H1 (cell line): ENCODE results near the gene AHRR. TPM values are rescaled to one million over a fixed set of nuclear protein-coding genes. Genes with fewer than 3 reads are reported as not detected.
"Not testable (repeated sequence)": the region's sequence is repeated elsewhere in the genome, so short reads cannot be mapped to it uniquely, and the experiment has no call there.

Experiments used
- CTCF ChIA-PET: fragments of 300-600 bp; sonication (Branson Sonifier 250); formaldehyde crosslinking; loops from one replicate; lab custom pipeline; 2021; ENCODE audit not compliant: partially characterized antibody; lab: Charles Lee
- POLR2A ChIA-PET: fragments of 300-600 bp; sonication (Branson Sonifier 250); formaldehyde crosslinking; loops from one replicate; lab custom pipeline; 2021; ENCODE audit warnings: inconsistent platforms; ENCODE audit not compliant: partially characterized antibody; lab: Charles Lee
- DNase-seq, 2 experiments: peaks; one replicate each; pipeline versions ENCODE4 v3.0.0 to v3.0.0-alpha.2; 2010 to 2022; ENCODE audit warnings: low spot score in 2 of 2, low read depth in 1 of 2, mixed read lengths in 1 of 2
- FAIRE-seq: peaks from 2 replicates; lab custom pipeline; 2011; peaks lifted over from hg19 to GRCh38; lab: Jason Lieb, UNC
- H2AFZ ChIP-seq: 2 replicates; pipeline ENCODE4 v1.8.1; 2012; ENCODE audit warnings: low read length, inconsistent platforms
- H2AK5ac ChIP-seq: 2 replicates; pipeline ENCODE4 v1.6.1; 2013; ENCODE audit warnings: low read depth, low read length
- H2BK120ac ChIP-seq: replicated peaks from 2 replicates; pipeline ENCODE3; 2013; ENCODE audit warnings: low read depth, low read length, inconsistent platforms
- H2BK12ac ChIP-seq: 2 replicates; pipeline ENCODE4 v1.6.1; 2013; ENCODE audit warnings: low read depth, low read length
- H2BK15ac ChIP-seq: 2 replicates; pipeline ENCODE4 v1.6.1; 2013; ENCODE audit warnings: low read length
- H2BK20ac ChIP-seq: 2 replicates; pipeline ENCODE4 v1.6.1; 2013; ENCODE audit warnings: low read length
- H2BK5ac ChIP-seq: 2 replicates; pipeline ENCODE4 v1.6.1; 2013; ENCODE audit warnings: low read depth, low read length
- H3K14ac ChIP-seq: 2 replicates; pipeline ENCODE4 v1.6.1; 2013; ENCODE audit warnings: inconsistent platforms; ENCODE audit not compliant: insufficient read length
- H3K18ac ChIP-seq: 2 replicates; pipeline ENCODE4 v1.6.1; 2013; ENCODE audit warnings: low read length; ENCODE audit errors: extremely low read depth
- H3K23ac ChIP-seq: 2 replicates; pipeline ENCODE4 v1.6.1; 2013; ENCODE audit warnings: inconsistent platforms; ENCODE audit not compliant: insufficient read length
- H3K23me2 ChIP-seq: 2 replicates; pipeline ENCODE4 v1.6.1; 2013; ENCODE audit warnings: low read depth, low read length
- H3K27ac ChIP-seq: 2 replicates; pipeline ENCODE4 v1.6.1; 2011; ENCODE audit warnings: low read depth, low read length, inconsistent platforms
- H3K27me3 ChIP-seq, 4 experiments: replicated peaks in 1 of 4; 1 replicate in 1 of 4; 2 replicates in 3 of 4; pipeline versions ENCODE4 v1.6.1 to v1.8.1; 2011 to 2013; ENCODE audit warnings: low read length in 3 of 4, mild to moderate bottlenecking in 3 of 4, inconsistent platforms in 2 of 4, mixed read lengths in 2 of 4, moderate library complexity in 1 of 4; ENCODE audit not compliant: control insufficient read depth in 3 of 4, insufficient read depth in 3 of 4; ENCODE audit errors: extremely low read depth in 1 of 4
- H3K36me3 ChIP-seq, 4 experiments: 2 replicates each; pipeline versions ENCODE4 v1.6.1 to v1.8.1; 2011 to 2013; ENCODE audit warnings: mild to moderate bottlenecking in 4 of 4, low read length in 3 of 4, moderate library complexity in 2 of 4, control low read depth in 1 of 4, inconsistent platforms in 1 of 4; ENCODE audit not compliant: insufficient read depth in 4 of 4, control insufficient read depth in 2 of 4
- H3K4ac ChIP-seq: replicated peaks from 2 replicates; pipeline ENCODE3; 2013; ENCODE audit warnings: low read length, low read depth, mixed read lengths, inconsistent platforms; ENCODE audit not compliant: insufficient read length
- H3K4me1 ChIP-seq, 4 experiments: replicated peaks in 1 of 4; 1 replicate in 1 of 4; 2 replicates in 3 of 4; pipeline versions ENCODE4 v1.6.1 to v1.8.1; 2011 to 2013; ENCODE audit warnings: low read length in 3 of 4, inconsistent platforms in 2 of 4, mixed read lengths in 1 of 4; ENCODE audit not compliant: insufficient read depth in 4 of 4, control insufficient read depth in 3 of 4
- H3K4me2 ChIP-seq, 2 experiments: 2 replicates each; pipeline versions ENCODE4 v1.6.1 to v1.8.1; 2011 to 2013; ENCODE audit warnings: low read depth in 2 of 2, low read length in 2 of 2, control low read depth in 1 of 2, inconsistent platforms in 1 of 2, mild to moderate bottlenecking in 1 of 2; ENCODE audit not compliant: insufficient read depth in 1 of 2
- H3K4me3 ChIP-seq, 4 experiments: fragments of 200-600, 300-600 bp in 1 of 4; sonication (generic), shearing (Covaris generic), sonication (Bioruptor Twin) in 1 of 4; 2 replicates each; pipeline versions ENCODE4 v1.5.1 to v1.8.1; 2011 to 2016; ENCODE audit warnings: low read length in 4 of 4, low read depth in 3 of 4, control low read depth in 2 of 4, inconsistent platforms in 2 of 4, mild to moderate bottlenecking in 2 of 4, mixed read lengths in 1 of 4, moderate library complexity in 1 of 4; ENCODE audit not compliant: insufficient read depth in 2 of 4; ENCODE audit errors: extremely low read depth in 1 of 4
- H3K56ac ChIP-seq: replicated peaks from 2 replicates; pipeline ENCODE3; 2013; ENCODE audit warnings: low read depth, mild to moderate bottlenecking, mixed read lengths, low read length, inconsistent platforms; ENCODE audit not compliant: insufficient read length
- H3K79me1 ChIP-seq: 2 replicates; pipeline ENCODE4 v1.6.1; 2013; ENCODE audit warnings: low read depth, low read length, control low read depth
- H3K79me2 ChIP-seq, 2 experiments: 2 replicates each; pipeline versions ENCODE4 v1.6.1 to v1.8.1; 2012 to 2013; ENCODE audit warnings: low read length in 2 of 2, mild to moderate bottlenecking in 2 of 2, inconsistent platforms in 1 of 2; ENCODE audit not compliant: insufficient read depth in 2 of 2, control insufficient read depth in 1 of 2
- H3K9ac ChIP-seq, 4 experiments: replicated peaks in 1 of 4; 1 replicate in 1 of 4; 2 replicates in 3 of 4; pipeline versions ENCODE4 v1.6.1 to v1.8.1; 2011 to 2013; ENCODE audit warnings: low read depth in 3 of 4, low read length in 3 of 4, control low read depth in 2 of 4, mild to moderate bottlenecking in 2 of 4, moderate library complexity in 2 of 4, inconsistent platforms in 1 of 4; ENCODE audit errors: extremely low read depth in 1 of 4
- H3K9me3 ChIP-seq, 2 experiments: 2 replicates each; pipeline versions ENCODE4 v1.6.1 to v1.8.1; 2012 to 2013; ENCODE audit warnings: mild to moderate bottlenecking in 2 of 2, moderate library complexity in 2 of 2, control low read depth in 1 of 2, inconsistent platforms in 1 of 2, low read depth in 1 of 2, low read length in 1 of 2, mixed read lengths in 1 of 2; ENCODE audit not compliant: insufficient read depth in 2 of 2
- H4K20me1 ChIP-seq, 2 experiments: replicated peaks in 1 of 2; 2 replicates each; pipeline versions ENCODE3 to v1.8.1; 2011 to 2013; ENCODE audit warnings: inconsistent platforms in 2 of 2, low read length in 2 of 2, mild to moderate bottlenecking in 1 of 2; ENCODE audit not compliant: insufficient read depth in 2 of 2, control insufficient read depth in 1 of 2
- H4K5ac ChIP-seq: 2 replicates; pipeline ENCODE4 v1.6.1; 2013; ENCODE audit warnings: low read length, low read depth, mixed read lengths, inconsistent platforms; ENCODE audit not compliant: insufficient read length
- H4K8ac ChIP-seq: 2 replicates; pipeline ENCODE4 v1.8.0; 2013; ENCODE audit warnings: mild to moderate bottlenecking, moderate library complexity, low read length, inconsistent platforms; ENCODE audit not compliant: insufficient read depth; ENCODE audit errors: extremely low read depth
- H4K91ac ChIP-seq: replicated peaks from 2 replicates; pipeline ENCODE3; 2013; ENCODE audit warnings: low read length, mixed read lengths, inconsistent platforms; ENCODE audit not compliant: insufficient read length
- WGBS, 2 experiments: shearing (Covaris generic) in 1 of 2; methylation state at CpG; one replicate each; pipeline versions ENCODE4 v1.1.6 to v1.1.7; 2013 to 2015; ENCODE audit warnings: low lambda C conversion rate in 2 of 2, mixed read lengths in 2 of 2, inconsistent platforms in 1 of 2, low coverage in 1 of 2, missing lambda C conversion rate in 1 of 2; ENCODE audit not compliant: insufficient replicate concordance in 2 of 2, insufficient coverage in 1 of 2, insufficient read length in 1 of 2; ENCODE audit errors: extremely low coverage in 1 of 2, missing lambda C conversion rate in 1 of 2; 5-methylcytosine and 5-hydroxymethylcytosine counted together
- polyA plus RNA-seq, 7 experiments: library from polyadenylated mRNA; depleted of rRNA in 3 of 7; stranded (reverse) in 5 of 7; unstranded in 2 of 7; fragments of >200 nt in 5 of 7; fragments of 200-250 nt in 2 of 7; gene quantifications; 1 replicate in 5 of 7; 2 replicates in 1 of 7; 4 replicates in 1 of 7; pipeline versions ENCODE4 v1.2.1 to v1.2.3, GENCODE V29; 2011 to 2013; ENCODE audit warnings: missing spikeins in 2 of 7, mixed read lengths in 2 of 7
- total RNA-seq: library from RNA; stranded (reverse); fragmentation: NEBNext Ultra II Directional; extraction: Animal tissue kit (Norgen Biotek cat#: 25700); gene quantifications from 2 replicates; pipeline ENCODE4 v1.2.1, GENCODE V29; 2021

The AHRR gene
- total and polyA plus RNA-seq, 2 of the 8 experiments (the other 6 are each of a cell fraction or from before 2014, with no cell fraction given), result 0.41 to 0.80 TPM

- H3K36me3 ChIP-seq, H3K27ac ChIP-seq, H3K27me3 ChIP-seq, H3K23ac ChIP-seq, H4K91ac ChIP-seq, H3K9ac ChIP-seq, H2BK20ac ChIP-seq, H2AFZ ChIP-seq, H3K4me1 ChIP-seq, H3K4ac ChIP-seq, H3K56ac ChIP-seq, H3K79me1 ChIP-seq, H2BK12ac ChIP-seq, POLR2A ChIA-PET, DNase-seq, H4K8ac ChIP-seq, H3K18ac ChIP-seq, H2BK120ac ChIP-seq, H2AK5ac ChIP-seq, H2BK5ac ChIP-seq, CTCF ChIA-PET, H3K23me2 ChIP-seq, H2BK15ac ChIP-seq, FAIRE-seq, H3K4me2 ChIP-seq, H4K5ac ChIP-seq, H4K20me1 ChIP-seq, H3K9me3 ChIP-seq, H3K14ac ChIP-seq, H3K4me3 ChIP-seq: not testable (repeated sequence)
- peaks cover 0 to 22% of the 10 kb centered on the region in 2 experiments; a peak in 3 of 4 replicates for H3K79me2 ChIP-seq
- WGBS, 2 experiments, result 94% methylated on average over 13 of the region's 13 CpGs; no CpG with 5 or more reads in 1 of the 2 experiments
Observed at GRCh38 chr5:290200-290599, 31.3 kb upstream of the AHRR start.

DNA sequence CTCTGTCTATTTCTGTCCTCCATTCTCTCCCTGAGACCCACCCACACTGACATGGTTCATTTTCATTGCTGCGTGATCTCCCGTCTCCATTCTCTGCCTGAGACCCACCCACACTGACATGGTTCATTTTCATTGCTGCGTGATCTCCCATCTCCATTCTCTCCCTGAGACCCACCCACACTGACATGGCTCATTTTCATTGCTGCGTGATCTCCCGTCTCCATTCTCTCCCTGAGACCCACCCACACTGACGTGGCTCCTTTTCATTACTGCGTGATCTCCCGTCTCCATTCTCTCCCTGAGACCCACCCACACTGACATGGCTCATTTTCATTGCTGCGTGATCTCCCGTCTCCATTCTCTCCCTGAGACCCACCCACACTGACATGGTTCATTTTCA, 30.2 kb upstream of the AHRR start:
- H3K27me3 ChIP-seq, H3K56ac ChIP-seq, H3K23ac ChIP-seq, H2BK120ac ChIP-seq, H3K4me2 ChIP-seq, H3K36me3 ChIP-seq, H3K4me3 ChIP-seq, H4K20me1 ChIP-seq, H3K23me2 ChIP-seq, H4K91ac ChIP-seq, H4K5ac ChIP-seq, H2BK5ac ChIP-seq, H3K4me1 ChIP-seq, H3K9me3 ChIP-seq, H2AFZ ChIP-seq, H3K4ac ChIP-seq, H3K18ac ChIP-seq, POLR2A ChIA-PET, DNase-seq, H3K14ac ChIP-seq, CTCF ChIA-PET, H2BK12ac ChIP-seq, H3K9ac ChIP-seq, H3K27ac ChIP-seq, FAIRE-seq, H2AK5ac ChIP-seq, H2BK20ac ChIP-seq, H3K79me1 ChIP-seq, H2BK15ac ChIP-seq: not testable (repeated sequence)
- Histone ChIP-seq H3K79me2 (peaks cover 0 to 11% of the 10 kb centered on the region in 2 experiments; a peak in 2 of 4 replicates), H4K8ac (0 out of 2 replicates have a peak overlapping the region, but pooled peaks have one; percentile 25)
- 93% methylated on average over 10 of the region's 10 CpGs; no CpG with 5 or more reads in 1 of the 2 experiments for WGBS, 2 experiments
